Endodermal cell (in vitro differentiated cells): Measurements from ENCODE around the gene WBP11. TPM values are rescaled to one million over a fixed set of nuclear protein-coding genes. Genes with fewer than 3 reads are reported as not detected.
A peak's percentile ranks its signal among the peaks of the same experiment; 100 is the strongest.

Experiments
- DNase-seq: peaks from one replicate; pipeline ENCODE4 v3.0.0-alpha.2; 2017
- H3K27ac ChIP-seq: 2 replicates; pipeline ENCODE4 v1.5.1; 2013; ENCODE audit warnings: mild to moderate bottlenecking, low read depth, low read length, moderate library complexity
- H3K27me3 ChIP-seq: 2 replicates; pipeline ENCODE4 v1.6.1; 2013; ENCODE audit warnings: mild to moderate bottlenecking, low read length, moderate library complexity; ENCODE audit not compliant: insufficient read depth, control insufficient read depth, poor library complexity, severe bottlenecking
- H3K36me3 ChIP-seq: 2 replicates; pipeline ENCODE4 v1.7.0; 2013; ENCODE audit warnings: mild to moderate bottlenecking, low read length, moderate library complexity; ENCODE audit not compliant: control insufficient read depth, insufficient read depth
- H3K4me1 ChIP-seq: one replicate; pipeline ENCODE4 v1.7.0; 2013; ENCODE audit warnings: low read length; ENCODE audit not compliant: control insufficient read depth, insufficient read depth
- H3K4me3 ChIP-seq: 2 replicates; pipeline ENCODE4 v1.5.1; 2013; ENCODE audit warnings: mild to moderate bottlenecking, low read length, moderate library complexity
- H3K9ac ChIP-seq: 2 replicates; pipeline ENCODE4 v1.6.1; 2013; ENCODE audit warnings: mild to moderate bottlenecking, low read length, moderate library complexity; ENCODE audit not compliant: poor library complexity, severe bottlenecking; ENCODE audit errors: extremely low read depth
- H3K9me3 ChIP-seq: 2 replicates; pipeline ENCODE4 v1.6.1; 2013; ENCODE audit warnings: mild to moderate bottlenecking, low read length, moderate library complexity; ENCODE audit not compliant: control insufficient read depth
- H3K27ac Mint-ChIP-seq: 2 replicates; pipeline ENCODE4 v1.8.0; 2020; ENCODE audit warnings: mixed read lengths
- H3K27me3 Mint-ChIP-seq: 2 replicates; pipeline ENCODE4 v1.8.0; 2021; ENCODE audit warnings: mild to moderate bottlenecking, mixed read lengths; ENCODE audit not compliant: insufficient read depth
- H3K36me3 Mint-ChIP-seq: 2 replicates; pipeline ENCODE4 v1.8.0; 2020; ENCODE audit warnings: low read depth, mixed read lengths
- H3K4me1 Mint-ChIP-seq: 2 replicates; pipeline ENCODE4 v1.8.0; 2020; ENCODE audit warnings: mixed read lengths
- H3K4me3 Mint-ChIP-seq: 2 replicates; pipeline ENCODE4 v1.8.0; 2020; ENCODE audit warnings: mild to moderate bottlenecking, moderate library complexity, mixed read lengths
- H3K9me3 Mint-ChIP-seq: 2 replicates; pipeline ENCODE4 v1.8.0; 2020; ENCODE audit warnings: mild to moderate bottlenecking, mixed read lengths
- CTCF ChIP-seq: fragments of 200-600 bp; sonication (generic); conservative IDR thresholded peaks from 2 replicates; pipeline ENCODE4 v1.5.0; 2021; ENCODE audit warnings: antibody characterized with exemption, mild to moderate bottlenecking
- WGBS, 2 experiments: methylation state at CpG; one replicate each; pipeline versions ENCODE4 v1.1.5 to v1.1.7; 2013; ENCODE audit warnings: missing lambda C conversion rate in 2 of 2, mixed read lengths in 1 of 2; ENCODE audit not compliant: insufficient coverage in 1 of 2, insufficient read length in 1 of 2; 5-methylcytosine and 5-hydroxymethylcytosine counted together
- total RNA-seq, 2 donors: library from RNA; stranded (reverse); fragmentation: NEBNext Ultra II Directional in 1 of 2; extraction: Animal tissue kit (Norgen Biotek cat#: 25700) in 1 of 2; gene quantifications; 2 replicates in 1 of 2; 3 replicates in 1 of 2; pipeline ENCODE4 v1.2.1, GENCODE V29; 2021

WBP11 gene
- total RNA-seq, 2 donors from 2014 or later = 97.4 to 150 TPM

DNA sequence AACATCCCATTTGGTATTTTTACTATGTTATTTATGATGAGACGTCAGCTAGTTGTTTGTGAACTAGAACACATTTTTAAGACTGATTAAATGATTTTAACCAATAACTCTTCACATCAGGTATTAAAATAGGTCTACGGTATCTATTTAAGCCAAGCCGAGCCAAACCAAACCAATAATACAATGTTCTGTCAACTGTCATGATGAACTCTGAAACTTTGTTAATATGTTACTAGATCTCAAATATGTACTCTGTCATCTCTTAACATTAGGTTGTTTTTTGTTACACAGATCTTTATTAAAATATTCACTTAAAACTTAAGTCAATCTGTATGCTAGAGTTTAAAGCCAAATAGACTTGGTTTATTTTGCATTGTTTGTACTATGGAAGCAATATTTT lies 39.0 kb upstream of the WBP11 start:
- H3K9me3 ChIP-seq = no peaks in the 10 kb centered on the region
- Mint-ChIP-seq H3K27ac (no peak overlapping the region), H3K36me3 (no peaks in the 10 kb centered on the region), H3K27me3 (no peaks in the 10 kb centered on the region), H3K4me3 (no peak overlapping the region), H3K4me1 (peaks cover 10% of the 10 kb centered on the region), H3K9me3 (no peaks in the 10 kb centered on the region)
- no peak overlapping the region for H3K9ac ChIP-seq
- 87 to 100% methylated on average over 1 to 2 of the region's 3 CpGs for WGBS, 2 experiments
- H3K27ac ChIP-seq = no peak overlapping the region
- no peak for TF ChIP-seq CTCF
- DNase-seq = no peak
- no peaks in the 10 kb centered on the region for H3K36me3 ChIP-seq
- H3K4me3 ChIP-seq = no peak overlapping the region
- H3K27me3 ChIP-seq = no peaks in the 10 kb centered on the region
- no peaks in the 10 kb centered on the region for H3K4me1 ChIP-seq

GRCh38 chr12:14841761-14842160 lies 38.5 kb upstream of the WBP11 start:
- H3K36me3 Mint-ChIP-seq = no peaks in the 10 kb centered on the region
- Histone ChIP-seq H3K4me1 (no peaks in the 10 kb centered on the region), H3K27me3 (no peaks in the 10 kb centered on the region), H3K36me3 (no peaks in the 10 kb centered on the region), H3K27ac (no peak overlapping the region), H3K9me3 (no peaks in the 10 kb centered on the region), H3K4me3 (no peak overlapping the region), H3K9ac (no peak overlapping the region)
- H3K27ac Mint-ChIP-seq = no peak overlapping the region
- no peak overlapping the region for H3K4me3 Mint-ChIP-seq
- 84 to 100% methylated on average over 2 to 3 of the region's 3 CpGs for WGBS, 2 experiments
- H3K4me1 Mint-ChIP-seq = peaks cover 4% of the 10 kb centered on the region
- no peaks in the 10 kb centered on the region for H3K27me3 Mint-ChIP-seq
- H3K9me3 Mint-ChIP-seq = no peaks in the 10 kb centered on the region
- DNase-seq = peak; percentile 59
- TF ChIP-seq CTCF = no peak

GRCh38 chr12:14840616-14841015 lies 37.3 kb upstream of the WBP11 start:
- TF ChIP-seq CTCF = no peak
- H3K4me3 Mint-ChIP-seq = no peak overlapping the region
- no peak overlapping the region for H3K27ac Mint-ChIP-seq

More at GRCh38 chr12:14840616-14841015, 37.3 kb upstream of the WBP11 start:
- no peaks in the 10 kb centered on the region for H3K36me3 ChIP-seq
- H3K4me3 ChIP-seq = no peak overlapping the region
- WGBS, 2 experiments = 67 to 82% methylated on average over 3 to 4 of the region's 4 CpGs
- no peaks in the 10 kb centered on the region for H3K4me1 ChIP-seq
- H3K9me3 ChIP-seq = no peaks in the 10 kb centered on the region
- no peaks in the 10 kb centered on the region for H3K9me3 Mint-ChIP-seq
- no peak overlapping the region for H3K9ac ChIP-seq
- H3K27ac ChIP-seq = no peak overlapping the region
- no peaks in the 10 kb centered on the region for H3K36me3 Mint-ChIP-seq
- DNase-seq = no peak
- no peaks in the 10 kb centered on the region for H3K27me3 Mint-ChIP-seq
- no peaks in the 10 kb centered on the region for H3K27me3 ChIP-seq
- H3K4me1 Mint-ChIP-seq = peaks cover 2% of the 10 kb centered on the region
